ENCODE measurements around the gene SH3BP2. TPM values are rescaled to one million over a fixed set of nuclear protein-coding genes. Genes with fewer than 3 reads are reported as not detected.
A peak's percentile ranks its signal among the peaks of the same experiment; 100 is the strongest.

The SH3BP2 gene
- total RNA-seq, 4 donors from 2014 or later = 92.6 to 301 (median 117) TPM

DNA sequence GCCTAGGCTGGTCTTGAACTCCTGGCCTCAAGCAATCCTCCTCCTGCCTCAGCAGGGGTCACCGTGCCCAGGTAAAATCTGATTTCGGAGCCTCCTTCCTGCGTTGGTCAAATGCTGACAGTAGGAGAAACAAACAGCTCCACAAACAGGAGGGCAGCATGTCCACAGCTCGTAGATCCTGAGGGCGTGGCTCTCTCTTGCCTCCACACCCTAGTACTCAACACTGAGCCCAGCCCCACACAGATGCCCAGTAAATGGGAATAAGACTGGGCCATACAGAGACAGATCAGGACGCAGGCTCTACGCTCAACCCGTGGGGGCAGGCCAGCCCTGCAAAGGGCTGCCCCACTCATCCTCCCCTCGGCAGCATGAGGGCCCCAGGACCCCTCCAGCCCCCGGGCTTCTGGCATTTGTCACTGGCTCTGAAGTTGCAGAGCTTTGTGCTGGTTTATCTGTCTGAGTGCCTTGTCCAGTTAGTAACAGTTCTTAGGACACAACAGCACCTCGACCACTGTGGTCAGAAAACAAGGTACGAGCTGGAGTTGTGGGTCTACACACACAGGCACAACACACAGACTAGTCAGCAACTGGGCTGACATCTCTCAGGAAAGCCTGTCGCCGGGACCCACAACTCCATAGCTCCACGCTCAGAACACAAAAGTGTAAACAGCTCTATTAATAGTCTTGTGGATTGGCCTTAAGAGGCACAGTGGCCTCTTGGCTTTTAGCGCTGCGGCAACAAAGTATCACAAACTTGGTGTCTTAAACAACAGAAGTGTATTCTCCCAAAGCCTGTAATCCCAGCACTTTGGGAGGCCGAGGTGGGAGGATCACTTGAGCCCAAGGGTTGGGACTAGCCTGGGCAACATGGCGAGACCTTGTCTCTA lies 41.9 kb upstream of the SH3BP2 start:
- DNase-seq = peak; percentile 66
- in situ Hi-C loops (cut with MboI; ENCODE audit: low pct_ligation_motif_present in 1 of 4, low pct_unique_long_range_greater_than_20kb in 1 of 4, low sequenced_read_pairs in 3 of 4) = loop anchor here in 2 of 4 donors (25.0 kb wide), 1 partner anchor 186 kb away; no protein-coding TSS in a partner anchor

GRCh38 chr4:2753436-2753835 lies 39.4 kb upstream of the SH3BP2 start:
- Histone ChIP-seq H3K9me3 (no peaks in the 10 kb centered on the region), H3K4me1 (peaks cover 16 to 48% (median 34%) of the 10 kb centered on the region in 4 donors), H3K36me3 (no peaks in the 10 kb centered on the region), H3K27me3 (no peaks in the 10 kb centered on the region), H3K4me3 (no peak overlapping the region), H3K27ac (no peak overlapping the region)
- in situ Hi-C loops (cut with MboI; ENCODE audit: low pct_ligation_motif_present in 1 of 4, low pct_unique_long_range_greater_than_20kb in 1 of 4, low sequenced_read_pairs in 3 of 4) = loop anchor here in 2 of 4 donors (25.0 kb wide), 1 partner anchor 184 kb away; no protein-coding TSS in a partner anchor
- DNase-seq = no peak
- no peak for TF ChIP-seq POLR2AphosphoS5 (IDR thresholded peaks at IDR 0.05)
- TF ChIP-seq EP300 (IDR thresholded peaks at IDR 0.05; ENCODE audit: low read depth) = no peak
- no peak for TF ChIP-seq POLR2A (IDR thresholded peaks at IDR 0.05)
- TF ChIP-seq, protein P1, sequence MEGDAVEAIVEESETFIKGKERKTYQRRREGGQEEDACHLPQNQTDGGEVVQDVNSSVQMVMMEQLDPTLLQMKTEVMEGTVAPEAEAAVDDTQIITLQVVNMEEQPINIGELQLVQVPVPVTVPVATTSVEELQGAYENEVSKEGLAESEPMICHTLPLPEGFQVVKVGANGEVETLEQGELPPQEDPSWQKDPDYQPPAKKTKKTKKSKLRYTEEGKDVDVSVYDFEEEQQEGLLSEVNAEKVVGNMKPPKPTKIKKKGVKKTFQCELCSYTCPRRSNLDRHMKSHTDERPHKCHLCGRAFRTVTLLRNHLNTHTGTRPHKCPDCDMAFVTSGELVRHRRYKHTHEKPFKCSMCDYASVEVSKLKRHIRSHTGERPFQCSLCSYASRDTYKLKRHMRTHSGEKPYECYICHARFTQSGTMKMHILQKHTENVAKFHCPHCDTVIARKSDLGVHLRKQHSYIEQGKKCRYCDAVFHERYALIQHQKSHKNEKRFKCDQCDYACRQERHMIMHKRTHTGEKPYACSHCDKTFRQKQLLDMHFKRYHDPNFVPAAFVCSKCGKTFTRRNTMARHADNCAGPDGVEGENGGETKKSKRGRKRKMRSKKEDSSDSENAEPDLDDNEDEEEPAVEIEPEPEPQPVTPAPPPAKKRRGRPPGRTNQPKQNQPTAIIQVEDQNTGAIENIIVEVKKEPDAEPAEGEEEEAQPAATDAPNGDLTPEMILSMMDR (IDR thresholded peaks at IDR 0.05) = no peak
- intact Hi-C loops (cut with DNase I; ENCODE audit: low total_unique reads) = no loop called here
- WGBS, 2 donors (ENCODE audit: low coverage in 1 of 2) = 97% methylated on average over 4 of the region's 4 CpGs; no CpG with 5 or more reads in 1 of the 2 donors

More for the DNA sequence above, 41.9 kb upstream of the SH3BP2 start:
- 72 to 82% methylated on average over 2 to 19 of the region's 19 CpGs for WGBS, 2 donors (ENCODE audit: low coverage in 1 of 2)
- intact Hi-C loops (cut with DNase I; ENCODE audit: low total_unique reads) = no loop called here
- TF ChIP-seq POLR2AphosphoS5 (IDR thresholded peaks at IDR 0.05) (no peak), EP300 (IDR thresholded peaks at IDR 0.05; ENCODE audit: low read depth) (no peak), POLR2A (IDR thresholded peaks at IDR 0.05) (no peak)
- TF ChIP-seq, protein P1 (IDR thresholded peaks at IDR 0.05) = no peak
- no peaks in the 10 kb centered on the region for H3K27me3 ChIP-seq
- no peak overlapping the region for H3K4me3 ChIP-seq
- H3K9me3 ChIP-seq = no peaks in the 10 kb centered on the region
- peak overlapping the region; percentile 7 to 61 (median 34) for H3K27ac ChIP-seq
- peaks cover 0 to 18% (median 6%) of the 10 kb centered on the region in 4 donors for H3K36me3 ChIP-seq
- H3K4me1 ChIP-seq = peaks cover 12 to 48% (median 33%) of the 10 kb centered on the region in 4 donors

DNA sequence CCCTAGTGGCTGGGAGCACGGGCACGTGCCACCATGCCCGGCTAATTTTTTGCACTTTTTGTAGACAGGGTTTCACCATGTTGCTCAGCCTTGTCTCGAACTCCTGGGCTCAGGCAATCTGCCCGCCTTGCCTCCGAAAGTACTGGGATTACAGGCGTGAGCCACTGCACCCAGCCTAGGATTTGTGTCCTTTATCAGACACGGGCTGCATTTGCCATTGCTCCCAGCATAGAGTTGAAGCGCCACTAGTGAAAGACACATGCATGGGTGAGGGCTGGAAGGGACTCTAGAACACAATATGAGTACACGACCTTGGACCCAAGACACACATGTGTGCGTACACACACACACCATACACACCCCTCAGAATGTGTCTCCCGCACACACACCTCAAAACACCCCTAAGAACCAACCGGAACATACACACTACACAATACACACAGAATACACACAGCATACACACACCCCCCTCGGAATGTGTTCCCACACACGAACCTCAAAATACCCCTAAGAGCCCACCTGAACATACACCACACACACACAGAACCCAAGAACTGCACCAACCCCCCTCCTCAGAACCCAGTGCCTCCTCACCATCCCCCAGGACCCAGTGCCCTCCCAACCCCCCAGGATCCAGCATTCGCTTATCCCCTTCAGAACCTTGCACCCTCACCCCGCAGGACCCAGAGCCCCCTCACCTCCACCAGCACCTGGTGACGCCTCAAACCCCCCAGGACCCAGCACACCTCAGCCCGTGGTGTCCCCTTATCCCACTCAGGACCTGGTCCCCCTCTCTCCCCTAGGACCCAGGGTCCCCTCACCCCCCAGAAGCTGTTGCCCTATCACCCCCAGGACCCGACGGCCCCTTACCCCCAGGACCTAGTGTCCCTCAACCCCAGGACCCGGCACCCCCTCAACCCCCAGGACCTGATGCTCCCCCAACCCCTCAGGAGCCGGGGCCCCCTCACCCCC lies 37.8 kb upstream of the SH3BP2 start:
- intact Hi-C loops (cut with DNase I; ENCODE audit: low total_unique reads) = no loop called here
- Histone ChIP-seq H3K36me3 (no peaks in the 10 kb centered on the region), H3K4me1 (peaks cover 16 to 58% (median 36%) of the 10 kb centered on the region in 4 donors), H3K4me3 (peak overlapping the region; percentile 53 to 86 (median 68)), H3K27ac (peak overlapping the region; percentile 89 to 97 (median 90)), H3K9me3 (no peaks in the 10 kb centered on the region), H3K27me3 (no peaks in the 10 kb centered on the region)
- WGBS, 2 donors (ENCODE audit: low coverage in 1 of 2) = 51% methylated on average over 22 of the region's 23 CpGs; no CpG with 5 or more reads in 1 of the 2 donors
- no peak for DNase-seq
- in situ Hi-C loops (cut with MboI; ENCODE audit: low pct_ligation_motif_present in 1 of 4, low pct_unique_long_range_greater_than_20kb in 1 of 4, low sequenced_read_pairs in 3 of 4) = loop anchor here in 2 of 4 donors (25.0 kb wide), 1 partner anchor 182 kb away; no protein-coding TSS in a partner anchor
- TF ChIP-seq, protein P1 (IDR thresholded peaks at IDR 0.05) = no peak
- no peak for TF ChIP-seq POLR2AphosphoS5 (IDR thresholded peaks at IDR 0.05)
- no peak for TF ChIP-seq POLR2A (IDR thresholded peaks at IDR 0.05)
- TF ChIP-seq EP300 (IDR thresholded peaks at IDR 0.05; ENCODE audit: low read depth) = no peak

Measured in transverse colon (tissue), 4 donors.